ENCODE results near the gene SLC9A7. TPM values are rescaled to one million over a fixed set of nuclear protein-coding genes. Genes with fewer than 3 reads are reported as not detected.
A peak's percentile ranks its signal among the peaks of the same experiment; 100 is the strongest.

SLC9A7 gene
- total RNA-seq, 1 donor from 2014 or later, result 8.2 TPM

DNA sequence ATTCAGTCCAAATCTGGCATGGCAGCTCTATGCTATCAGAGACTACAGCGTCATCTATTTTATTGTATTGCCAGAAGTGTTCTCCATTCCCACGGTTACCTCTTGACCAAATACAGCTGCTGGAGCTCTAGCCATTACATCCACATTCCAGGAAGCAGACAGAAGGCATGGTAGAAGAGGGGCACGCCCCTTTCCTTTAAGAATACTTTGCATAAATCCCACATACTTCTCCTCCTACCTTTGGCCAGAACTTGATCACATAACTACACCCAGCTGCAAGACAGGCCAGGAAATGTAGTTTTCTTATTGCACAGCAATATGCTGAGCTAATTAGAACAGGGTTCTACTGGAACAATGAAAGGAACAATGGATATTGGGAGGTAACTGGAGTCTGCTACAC, 14.9 kb downstream of the SLC9A7 start:
- Histone ChIP-seq H3K4me3 (ENCODE audit: low read depth, low read length) (no peak overlapping the region), H3K36me3 (ENCODE audit: control insufficient read depth, insufficient read depth, low read length) (no peaks in the 10 kb centered on the region), H3K27me3 (ENCODE audit: control insufficient read depth, insufficient read depth, low read length) (no peaks in the 10 kb centered on the region)
- FAIRE-seq, result no peak
- TF ChIP-seq CTCF (IDR thresholded peaks at IDR 0.05; ENCODE audit: insufficient read depth, low read length, severe bottlenecking), result no peak
- DNase-seq (ENCODE audit: low read depth), result no peak

DNA sequence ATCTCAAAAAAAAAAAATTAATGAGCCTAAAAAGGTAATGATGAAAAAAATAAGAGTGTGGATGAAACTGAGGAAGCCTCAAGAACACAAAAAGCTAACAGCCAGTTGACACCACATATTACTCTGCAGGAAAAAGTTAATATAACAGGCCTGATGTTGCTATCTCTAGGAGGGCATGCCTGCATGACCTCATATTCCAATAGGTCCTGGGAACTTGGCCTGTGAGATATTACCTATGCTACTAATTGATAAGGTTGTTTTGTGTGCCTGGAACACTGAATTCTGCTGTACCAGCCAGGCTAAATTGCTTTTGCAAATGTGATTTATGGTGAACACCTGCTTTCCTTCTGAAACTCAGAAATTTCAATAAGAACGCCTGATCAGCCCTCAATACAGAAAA, 15.9 kb downstream of the SLC9A7 start:
- Histone ChIP-seq H3K4me3 (ENCODE audit: low read depth, low read length) (no peak overlapping the region), H3K27me3 (ENCODE audit: control insufficient read depth, insufficient read depth, low read length) (no peaks in the 10 kb centered on the region), H3K36me3 (ENCODE audit: control insufficient read depth, insufficient read depth, low read length) (no peaks in the 10 kb centered on the region)
- DNase-seq (ENCODE audit: low read depth) (no peak), FAIRE-seq (no peak)
- TF ChIP-seq CTCF (IDR thresholded peaks at IDR 0.05; ENCODE audit: insufficient read depth, low read length, severe bottlenecking), result no peak

DNA sequence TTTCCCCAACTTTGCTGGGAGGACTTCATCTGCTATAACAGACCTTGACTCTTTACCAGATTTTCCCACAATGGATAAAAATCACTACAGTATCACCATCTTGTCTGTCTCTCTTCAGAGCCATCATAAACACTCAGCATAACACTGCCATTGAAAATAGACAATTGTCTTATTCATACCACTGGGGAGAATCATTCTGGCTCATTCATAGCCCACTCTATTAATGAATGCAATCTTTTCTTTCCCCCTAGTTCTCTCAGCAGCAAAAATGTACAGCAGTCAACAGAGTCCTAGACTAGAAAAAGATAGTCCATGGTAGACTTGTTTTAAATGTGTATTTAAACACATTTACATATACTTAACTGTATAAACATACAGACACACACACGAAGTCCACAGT, 19.2 kb downstream of the SLC9A7 start:
- TF ChIP-seq CTCF (IDR thresholded peaks at IDR 0.05; ENCODE audit: insufficient read depth, low read length, severe bottlenecking), result no peak
- no peak for FAIRE-seq
- H3K27me3 ChIP-seq (ENCODE audit: control insufficient read depth, insufficient read depth, low read length), result no peaks in the 10 kb centered on the region
- no peaks in the 10 kb centered on the region for H3K36me3 ChIP-seq (ENCODE audit: control insufficient read depth, insufficient read depth, low read length)
- no peak overlapping the region for H3K4me3 ChIP-seq (ENCODE audit: low read depth, low read length)
- DNase-seq (ENCODE audit: low read depth), result no peak

DNA sequence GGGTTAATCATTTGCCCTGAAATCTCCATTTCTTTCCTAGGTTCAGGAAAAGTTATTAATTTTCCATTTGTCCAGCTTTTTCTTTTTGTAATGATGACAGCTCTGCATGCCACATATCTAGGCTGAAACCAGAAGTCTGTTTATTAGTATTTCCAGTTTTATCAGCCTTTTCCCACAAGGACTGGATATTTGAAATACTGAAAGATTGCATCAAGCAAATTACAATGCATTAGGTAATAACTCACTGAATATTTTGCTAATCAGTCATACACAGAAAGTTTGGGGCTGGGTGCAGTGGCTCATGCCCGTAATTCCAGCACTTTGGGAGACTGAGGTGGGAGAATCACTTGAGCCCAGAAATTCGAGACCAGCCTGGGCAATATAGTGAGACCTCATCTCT, 21.5 kb downstream of the SLC9A7 start:
- Histone ChIP-seq H3K36me3 (ENCODE audit: control insufficient read depth, insufficient read depth, low read length) (no peaks in the 10 kb centered on the region), H3K27me3 (ENCODE audit: control insufficient read depth, insufficient read depth, low read length) (no peaks in the 10 kb centered on the region), H3K4me3 (ENCODE audit: low read depth, low read length) (no peak overlapping the region)
- FAIRE-seq (no peak), DNase-seq (ENCODE audit: low read depth) (peak; percentile 13)
- no peak for TF ChIP-seq CTCF (IDR thresholded peaks at IDR 0.05; ENCODE audit: insufficient read depth, low read length, severe bottlenecking)

DNA sequence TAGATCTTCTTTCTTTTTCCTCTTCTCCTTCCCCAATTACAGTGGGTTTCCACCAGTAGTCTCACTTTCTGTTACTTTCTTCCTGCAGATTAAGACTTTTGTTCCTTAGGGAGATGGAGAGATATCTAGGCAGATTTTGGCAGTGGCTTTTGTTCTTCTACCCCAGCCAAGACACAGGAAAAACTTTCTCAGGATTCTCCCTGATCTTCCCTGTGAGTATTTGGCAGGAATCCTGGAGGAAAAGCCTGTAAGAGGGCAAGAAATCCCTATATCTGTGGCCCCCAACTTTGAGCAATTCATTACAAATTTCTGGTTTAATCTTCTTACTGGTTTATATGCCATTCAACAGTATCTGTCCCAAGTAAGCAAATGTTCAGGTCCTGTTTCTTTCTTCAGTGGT, 21.9 kb downstream of the SLC9A7 start:
- H3K4me3 ChIP-seq (ENCODE audit: low read depth, low read length), result no peak overlapping the region

More for the DNA sequence above, 21.9 kb downstream of the SLC9A7 start:
- FAIRE-seq, result no peak
- no peaks in the 10 kb centered on the region for H3K36me3 ChIP-seq (ENCODE audit: control insufficient read depth, insufficient read depth, low read length)
- DNase-seq (ENCODE audit: low read depth), result no peak
- no peaks in the 10 kb centered on the region for H3K27me3 ChIP-seq (ENCODE audit: control insufficient read depth, insufficient read depth, low read length)
- TF ChIP-seq CTCF (IDR thresholded peaks at IDR 0.05; ENCODE audit: insufficient read depth, low read length, severe bottlenecking), result no peak

All from bronchial epithelial cell (primary cell).